HEK293 (cell line): Measurements from ENCODE around the gene SLC19A2.
A peak's percentile ranks its signal among the peaks of the same experiment; 100 is the strongest.

Experiments used
- ATF2 ChIP-seq: fragments of 450-650 bp; formaldehyde crosslinking; IDR thresholded peaks from 2 replicates; pipeline ENCODE4 v1.5.1; 2016; ENCODE audit warnings: missing biosample characterization, missing genetic modification characterization, low read depth
- BCL11A ChIP-seq: fragments of 450-650 bp; formaldehyde crosslinking; IDR thresholded peaks from 2 replicates; pipeline ENCODE4 v1.5.1; 2016; ENCODE audit warnings: low read depth, missing biosample characterization, missing genetic modification characterization
- KLF16 ChIP-seq: fragments of 450-650 bp; formaldehyde crosslinking; IDR thresholded peaks from 2 replicates; pipeline ENCODE4 v1.5.1; 2017; ENCODE audit warnings: missing biosample characterization, missing genetic modification characterization
- MEIS1 ChIP-seq: sonication (generic); formaldehyde crosslinking; IDR thresholded peaks from 2 replicates; pipeline ENCODE4 v1.8.1; 2022; ENCODE audit warnings: missing genetic modification reagents, mild to moderate bottlenecking, borderline replicate concordance
- OVOL3 ChIP-seq: fragments of 450-650 bp; formaldehyde crosslinking; IDR thresholded peaks from 2 replicates; pipeline ENCODE4 v1.5.1; 2016; ENCODE audit warnings: missing biosample characterization, missing genetic modification characterization
- SP7 ChIP-seq: fragments of 450-650 bp; formaldehyde crosslinking; IDR thresholded peaks from 2 replicates; pipeline ENCODE4 v1.5.1; 2016; ENCODE audit warnings: missing biosample characterization, missing genetic modification characterization
- TSHZ1 ChIP-seq: fragments of 450-650 bp; formaldehyde crosslinking; IDR thresholded peaks from 2 replicates; pipeline ENCODE4 v1.5.1; 2016; ENCODE audit warnings: missing biosample characterization, missing genetic modification characterization, borderline replicate concordance
- YY1 ChIP-seq: fragments of 450-650 bp; formaldehyde crosslinking; IDR thresholded peaks from 2 replicates; pipeline ENCODE4 v1.5.1; 2018; ENCODE audit warnings: missing biosample characterization, missing genetic modification characterization
- ZBTB48 ChIP-seq: fragments of 450-650 bp; formaldehyde crosslinking; IDR thresholded peaks from 2 replicates; pipeline ENCODE4 v1.5.1; 2016; ENCODE audit warnings: missing biosample characterization, missing genetic modification characterization
- ZBTB49 ChIP-seq: fragments of 450-650 bp; formaldehyde crosslinking; IDR thresholded peaks from 2 replicates; pipeline ENCODE4 v1.5.1; 2016; ENCODE audit warnings: missing biosample characterization, missing genetic modification characterization, low read depth
- ZBTB8A ChIP-seq: fragments of 450-650 bp; formaldehyde crosslinking; IDR thresholded peaks from 2 replicates; pipeline ENCODE4 v1.5.1; 2016; ENCODE audit warnings: missing biosample characterization, missing genetic modification characterization
- ZFHX2 ChIP-seq: fragments of 450-650 bp; formaldehyde crosslinking; conservative IDR thresholded peaks from 2 replicates; pipeline ENCODE4 v1.5.1; 2016; ENCODE audit warnings: missing biosample characterization, missing genetic modification characterization
- ZFP37 ChIP-seq: fragments of 450-650 bp; formaldehyde crosslinking; IDR thresholded peaks from 2 replicates; pipeline ENCODE4 v1.5.1; 2016; ENCODE audit warnings: missing biosample characterization, missing genetic modification characterization
- ZNF239 ChIP-seq: fragments of 450-650 bp; formaldehyde crosslinking; IDR thresholded peaks from 2 replicates; pipeline ENCODE4 v1.5.1; 2016; ENCODE audit warnings: missing biosample characterization, missing genetic modification characterization
- ZNF335 ChIP-seq: fragments of 450-650 bp; formaldehyde crosslinking; conservative IDR thresholded peaks from 2 replicates; pipeline ENCODE4 v1.5.1; 2016; ENCODE audit warnings: missing biosample characterization, missing genetic modification characterization
- ZNF423 ChIP-seq: fragments of 450-650 bp; formaldehyde crosslinking; IDR thresholded peaks from 2 replicates; pipeline ENCODE4 v1.5.1; 2016; ENCODE audit warnings: missing biosample characterization, missing genetic modification characterization
- ZNF473 ChIP-seq: fragments of 450-650 bp; formaldehyde crosslinking; IDR thresholded peaks from 2 replicates; pipeline ENCODE4 v1.5.1; 2017; ENCODE audit warnings: missing biosample characterization, missing genetic modification characterization
- ZNF501 ChIP-seq: fragments of 450-650 bp; formaldehyde crosslinking; IDR thresholded peaks from 2 replicates; pipeline ENCODE4 v1.5.1; 2016; ENCODE audit warnings: missing biosample characterization, missing genetic modification characterization
- ZNF518A ChIP-seq: fragments of 450-650 bp; formaldehyde crosslinking; conservative IDR thresholded peaks from 2 replicates; pipeline ENCODE4 v1.5.1; 2016; ENCODE audit warnings: low read depth, missing biosample characterization, missing genetic modification characterization
- ZNF521 ChIP-seq: fragments of 450-650 bp; formaldehyde crosslinking; IDR thresholded peaks from 2 replicates; pipeline ENCODE4 v1.5.1; 2017; ENCODE audit warnings: missing biosample characterization, mild to moderate bottlenecking, missing genetic modification characterization
- ZNF624 ChIP-seq: fragments of 450-650 bp; formaldehyde crosslinking; IDR thresholded peaks from 2 replicates; pipeline ENCODE4 v1.5.1; 2017; ENCODE audit warnings: missing biosample characterization, missing genetic modification characterization
- ZNF654 ChIP-seq: fragments of 450-650 bp; formaldehyde crosslinking; IDR thresholded peaks from 2 replicates; pipeline ENCODE4 v1.5.1; 2016; ENCODE audit warnings: low read depth, missing biosample characterization, missing genetic modification characterization
- ZNF658 ChIP-seq: fragments of 450-650 bp; formaldehyde crosslinking; IDR thresholded peaks from 2 replicates; pipeline ENCODE4; 2016; ENCODE audit warnings: missing biosample characterization, missing genetic modification characterization
- ZNF76 ChIP-seq: fragments of 450-650 bp; formaldehyde crosslinking; IDR thresholded peaks from 2 replicates; pipeline ENCODE4; 2016; ENCODE audit warnings: low read depth, missing biosample characterization, missing genetic modification characterization, borderline replicate concordance
- ZNF791 ChIP-seq: fragments of 450-650 bp; formaldehyde crosslinking; IDR thresholded peaks from 2 replicates; pipeline ENCODE4 v1.5.1; 2016; ENCODE audit warnings: missing biosample characterization, missing genetic modification characterization
- ZSCAN16 ChIP-seq: fragments of 450-650 bp; formaldehyde crosslinking; IDR thresholded peaks from 2 replicates; pipeline ENCODE4 v1.5.1; 2016; ENCODE audit warnings: missing biosample characterization, missing genetic modification characterization

SLC19A2 gene

GRCh38 chr1:169485431-169486280, at the start of gene SLC19A2 (continued):
- TF ChIP-seq ZNF791 (tag by site-specific recombination) (no peak), ZFHX2 (tag by site-specific recombination) (peak; percentile 64), ZBTB8A (tag by site-specific recombination) (peak; percentile 91), ZBTB48 (tag by site-specific recombination) (peak; percentile 92), KLF16 (tag by site-specific recombination) (no peak), BCL11A (tag by site-specific recombination) (no peak), ZNF501 (tag by site-specific recombination) (peak; percentile 93; the same call in 1 of the 2 replicates), ZNF239 (tag by site-specific recombination) (no peak), ZNF518A (tag by site-specific recombination) (0 out of 2 replicates have a peak, but pooled peaks have one; percentile 36), ZNF473 (no peak), OVOL3 (tag by site-specific recombination) (no peak), ZBTB49 (no peak), MEIS1 (CRISPR knock-in tag) (0 out of 2 replicates have a peak, but pooled peaks have one; percentile 25), ZNF521 (tag by site-specific recombination) (no peak), ZNF76 (tag by site-specific recombination) (no peak; the same call in 1 of the 2 replicates), ATF2 (no peak), SP7 (tag by site-specific recombination) (peak; percentile 68), ZNF658 (no peak), ZNF335 (tag by site-specific recombination) (peak; percentile 79; the same call in 1 of the 2 replicates), ZNF654 (tag by site-specific recombination) (no peak), YY1 (tag by site-specific recombination) (peak; percentile 44; the same call in 1 of the 2 replicates), TSHZ1 (tag by site-specific recombination) (no peak), ZNF423 (tag by site-specific recombination) (no peak), ZSCAN16 (0 out of 2 replicates have a peak, but pooled peaks have one; percentile 48), ZNF624 (tag by site-specific recombination) (no peak), ZFP37 (tag by site-specific recombination) (no peak; the same call in 1 of the 2 replicates)
